Activated CD4-positive, alpha-beta T cell treated with anti-CD3 and anti-CD28 coated beads, Interleukin-2, amount 50 U/mL, for 16 hours (primary cell): Measurements from ENCODE around the gene KRT32.
A peak's percentile ranks its signal among the peaks of the same experiment; 100 is the strongest.

Experiments used
- DNase-seq: peaks from one replicate; pipeline ENCODE4 v3.0.0-alpha.2; 2020

Gene KRT32

GRCh38 chr17:41466988-41467387, at the start of gene KRT32:
KRT32 (minus strand) TSS chr17:41467386; CDS start chr17:41467325, 61 bp downstream.
- DNase-seq: no peak

DNA sequence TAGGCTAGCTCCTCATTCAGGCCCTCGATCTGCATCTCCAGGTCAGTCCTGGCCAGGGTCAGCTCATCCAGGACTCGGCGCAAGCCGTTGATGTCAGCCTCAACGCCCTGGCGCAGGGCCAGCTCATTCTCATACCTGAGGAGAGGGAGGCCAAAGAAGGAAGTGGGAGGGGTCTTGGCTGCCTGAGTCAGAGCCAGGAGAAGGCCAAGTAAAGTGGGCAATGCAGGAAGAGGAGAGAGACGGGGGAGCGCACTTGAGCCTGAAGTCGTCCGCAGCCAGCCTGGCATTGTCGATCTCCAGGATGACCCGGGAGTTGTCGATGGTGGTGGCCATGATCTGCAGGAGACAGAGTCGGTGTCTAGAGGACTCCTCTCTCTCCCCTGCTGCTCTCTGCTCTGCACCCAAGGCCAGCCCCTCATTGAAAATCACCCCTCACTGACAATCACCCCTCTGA, 49.7 kb upstream of the KRT32 start:
- no peak for DNase-seq

DNA sequence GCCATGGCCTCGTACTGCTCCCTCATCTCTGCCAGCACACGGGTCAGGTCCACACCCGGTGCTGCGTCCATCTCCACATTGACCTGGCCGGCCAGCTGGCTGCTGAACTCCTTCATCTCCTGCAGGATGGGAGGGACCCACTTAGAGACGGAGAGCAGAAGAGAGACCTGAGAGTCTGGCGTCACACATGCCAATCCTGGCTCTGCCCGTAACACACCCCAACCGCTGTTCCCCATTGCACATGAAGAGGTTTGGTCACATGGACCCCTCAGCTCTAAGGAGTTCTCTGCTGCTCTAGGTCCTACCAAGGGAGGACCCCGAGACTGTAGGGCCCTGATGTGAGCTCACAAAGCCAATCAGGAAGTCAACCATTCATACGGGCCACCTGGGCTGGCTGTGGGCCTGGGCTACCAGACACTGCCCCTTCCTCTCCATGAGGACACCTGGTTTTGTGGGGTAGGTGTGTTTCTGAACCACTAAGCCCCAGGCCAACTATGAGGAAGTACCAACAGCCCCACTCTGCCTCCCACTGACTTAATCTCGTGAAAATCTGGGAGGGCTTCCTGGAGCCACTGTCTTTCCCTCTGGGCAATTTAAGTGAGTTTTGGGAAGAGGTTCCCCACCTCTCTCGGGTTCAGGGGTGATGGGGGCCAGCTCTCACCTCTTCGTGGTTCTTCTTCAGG, 49.1 kb upstream of the KRT32 start:
- DNase-seq: no peak

DNA sequence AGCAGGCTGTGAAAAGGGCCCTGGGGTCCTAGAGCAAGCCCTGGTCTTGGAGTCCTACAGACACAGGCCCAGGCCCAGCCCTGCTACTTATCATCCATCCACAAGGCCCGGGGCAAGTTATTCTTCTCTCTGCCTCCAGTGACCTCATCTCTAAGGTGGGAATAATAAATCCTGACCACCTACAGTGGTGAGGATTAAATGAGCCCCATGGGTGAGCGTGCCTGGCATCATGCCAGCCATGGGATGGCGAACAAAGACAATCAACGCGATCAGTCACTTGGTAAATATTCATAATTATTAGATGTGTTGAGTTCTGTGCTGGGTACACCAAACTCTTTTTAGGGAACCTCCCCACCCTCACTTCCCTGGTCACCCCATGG, 46.0 kb upstream of the KRT32 start:
- DNase-seq: no peak

DNA sequence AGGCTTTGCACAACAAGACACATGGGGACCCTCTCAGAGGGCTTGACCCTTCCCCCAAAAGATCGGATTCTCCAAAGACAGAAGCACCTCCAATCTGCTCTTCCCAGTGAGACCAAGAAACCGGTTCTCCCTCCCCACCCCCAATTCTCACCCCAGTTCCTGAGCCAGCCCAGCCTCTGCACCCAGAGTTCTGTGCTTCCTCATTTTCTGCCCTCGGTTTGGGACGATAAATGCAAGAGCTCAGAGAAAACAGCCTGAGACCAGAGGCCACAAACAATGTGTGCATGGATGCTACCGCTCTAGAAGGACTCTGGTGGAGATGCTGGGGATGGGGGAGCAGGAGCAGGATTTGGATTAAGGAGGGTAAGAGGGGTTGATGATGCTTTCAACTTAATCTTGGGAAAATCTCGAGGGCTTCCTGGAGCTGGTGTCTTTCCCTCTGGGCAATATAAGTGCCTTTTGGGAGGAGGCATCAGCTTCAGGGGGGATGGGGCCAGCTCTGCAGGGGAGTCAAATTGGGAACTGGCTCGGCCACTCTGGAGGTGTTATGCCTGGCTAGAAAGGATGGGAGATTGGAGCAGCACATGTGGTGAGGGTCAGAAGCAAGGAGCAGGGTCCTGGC, 45.5 kb upstream of the KRT32 start:
- no peak for DNase-seq

DNA sequence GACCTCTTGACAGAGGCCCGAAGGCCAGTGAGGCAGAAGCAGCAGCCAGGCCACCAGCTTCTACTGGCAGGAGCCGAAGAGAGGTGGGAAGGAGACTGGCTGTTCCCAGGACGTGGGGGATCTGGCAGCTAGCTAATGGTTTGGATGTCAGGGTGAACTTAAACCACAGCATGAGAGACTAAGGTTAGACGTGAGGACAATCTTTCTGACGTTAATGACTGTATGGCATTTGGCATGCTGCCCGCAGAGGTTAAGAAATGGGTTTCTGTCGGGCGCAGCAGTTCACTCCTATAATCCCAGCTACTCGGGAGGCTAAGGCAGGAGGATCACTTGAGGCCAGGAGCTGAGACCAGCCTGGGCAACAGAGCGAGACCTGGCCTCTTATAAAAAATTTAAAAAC, 44.5 kb upstream of the KRT32 start:
- no peak for DNase-seq

DNA sequence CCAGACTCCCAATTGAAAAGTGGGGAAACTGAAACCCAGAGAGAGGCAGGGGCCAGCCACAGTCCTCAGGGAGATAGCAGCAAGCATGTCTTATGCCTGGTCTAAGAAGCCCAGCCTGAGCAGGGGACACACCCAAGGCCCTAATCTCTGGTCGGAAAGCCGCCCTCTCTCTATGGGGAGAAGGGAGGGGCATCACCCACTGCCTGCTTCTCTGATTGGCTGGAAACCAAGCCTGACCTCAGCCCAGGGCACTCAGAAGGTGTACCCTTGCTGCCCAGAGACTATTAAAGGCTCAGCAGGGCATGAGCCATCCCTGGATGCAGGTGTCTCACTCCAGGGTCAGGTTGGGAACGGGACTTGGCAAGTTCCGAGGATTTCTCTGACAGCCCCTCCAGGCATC, 43.9 kb upstream of the KRT32 start:
- no peak for DNase-seq

DNA sequence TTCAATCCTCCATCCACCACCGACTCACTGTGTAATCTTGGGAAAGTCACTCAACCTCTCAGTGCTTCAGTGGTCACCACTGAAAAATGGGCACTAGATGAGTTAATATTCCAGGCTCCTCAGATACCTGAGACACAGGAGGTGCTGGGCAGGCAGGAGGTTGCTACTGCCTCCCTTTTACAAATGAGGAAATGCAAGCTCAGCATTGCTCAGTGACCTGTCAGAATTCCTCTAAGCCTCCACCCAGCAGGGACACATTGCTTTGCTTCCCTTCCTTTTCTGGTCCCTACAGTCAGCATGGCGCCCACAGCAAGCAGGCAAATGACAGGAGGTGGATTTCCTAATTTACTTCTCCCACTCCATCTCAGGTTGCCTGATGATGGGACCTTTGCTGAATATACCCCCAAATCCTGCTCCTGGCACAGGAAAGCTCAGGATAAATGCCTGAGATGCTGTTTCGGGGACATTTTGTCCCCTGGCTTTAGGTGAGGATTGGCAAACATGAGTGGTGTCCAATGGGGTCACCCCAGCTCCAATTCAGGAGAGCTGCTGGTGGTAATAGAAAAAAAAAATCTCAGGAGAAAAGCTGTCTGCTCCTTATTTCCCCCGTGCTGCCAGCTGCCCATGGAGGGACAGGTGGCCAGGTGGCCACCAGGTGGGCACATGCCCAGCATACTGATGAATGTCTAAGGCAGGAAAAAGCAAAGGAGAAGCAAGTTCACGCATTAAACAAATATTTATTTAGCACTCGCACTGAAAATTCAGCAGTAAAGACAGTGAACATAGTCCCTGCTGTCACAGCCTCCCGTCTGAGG, 43.3 kb upstream of the KRT32 start:
- no peak for DNase-seq

GRCh38 chr17:41507315-41507880, 40.2 kb upstream of the KRT32 start:
- DNase-seq: no peak

GRCh38 chr17:41505809-41506767, 38.9 kb upstream of the KRT32 start:
- no peak for DNase-seq

GRCh38 chr17:41505007-41505808, 38.0 kb upstream of the KRT32 start, which contains the start of gene KRT13:
KRT13 (minus strand) TSS chr17:41505612; CDS start chr17:41505550, 62 bp downstream.
- no peak for DNase-seq

GRCh38 chr17:41504246-41504977, 37.2 kb upstream of the KRT32 start:
- DNase-seq: no peak

DNA sequence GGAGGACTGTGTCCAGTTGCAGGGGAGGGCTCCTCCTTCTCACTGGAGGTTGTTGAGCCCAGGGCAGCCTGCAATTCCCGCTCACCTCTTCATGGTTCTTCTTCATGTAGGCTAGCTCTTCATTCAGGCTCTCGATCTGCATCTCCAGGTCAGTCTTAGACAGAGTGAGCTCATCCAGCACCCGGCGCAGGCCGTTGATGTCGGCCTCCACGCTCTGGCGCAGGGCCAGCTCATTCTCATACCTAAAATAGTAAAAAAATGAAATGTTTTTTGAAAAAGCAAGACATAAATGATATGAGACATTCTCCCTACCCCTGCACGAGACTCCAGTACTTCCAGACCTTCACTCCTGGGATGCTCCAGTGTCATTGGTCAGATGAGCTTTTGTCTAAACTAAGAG, 36.0 kb upstream of the KRT32 start:
- no peak for DNase-seq

- no peak for DNase-seq
These were observed 33.1 kb upstream of the KRT32 start for GRCh38 chr17:41500131-41500911.

GRCh38 chr17:41499714-41500113, 32.5 kb upstream of the KRT32 start:
- no peak for DNase-seq

DNA sequence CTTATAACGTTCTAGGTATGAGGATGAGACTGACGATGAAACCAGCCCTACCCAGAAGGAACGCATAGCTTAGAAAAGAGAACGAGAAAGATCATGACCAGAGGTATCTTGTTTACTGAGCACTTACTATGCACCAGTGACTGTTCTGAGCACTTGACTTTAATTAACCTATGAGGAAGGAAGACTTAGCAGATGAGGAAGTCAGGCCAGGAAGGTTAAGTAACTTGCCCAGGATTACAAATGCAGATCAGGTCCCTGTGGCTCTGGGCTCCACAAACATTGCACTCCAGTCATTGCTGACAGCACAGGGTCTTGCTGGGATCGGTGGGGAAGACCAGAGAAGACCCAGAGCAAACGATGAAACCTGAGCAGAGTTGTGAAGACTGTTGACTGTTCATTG, 31.1 kb upstream of the KRT32 start:
- DNase-seq: no peak

DNA sequence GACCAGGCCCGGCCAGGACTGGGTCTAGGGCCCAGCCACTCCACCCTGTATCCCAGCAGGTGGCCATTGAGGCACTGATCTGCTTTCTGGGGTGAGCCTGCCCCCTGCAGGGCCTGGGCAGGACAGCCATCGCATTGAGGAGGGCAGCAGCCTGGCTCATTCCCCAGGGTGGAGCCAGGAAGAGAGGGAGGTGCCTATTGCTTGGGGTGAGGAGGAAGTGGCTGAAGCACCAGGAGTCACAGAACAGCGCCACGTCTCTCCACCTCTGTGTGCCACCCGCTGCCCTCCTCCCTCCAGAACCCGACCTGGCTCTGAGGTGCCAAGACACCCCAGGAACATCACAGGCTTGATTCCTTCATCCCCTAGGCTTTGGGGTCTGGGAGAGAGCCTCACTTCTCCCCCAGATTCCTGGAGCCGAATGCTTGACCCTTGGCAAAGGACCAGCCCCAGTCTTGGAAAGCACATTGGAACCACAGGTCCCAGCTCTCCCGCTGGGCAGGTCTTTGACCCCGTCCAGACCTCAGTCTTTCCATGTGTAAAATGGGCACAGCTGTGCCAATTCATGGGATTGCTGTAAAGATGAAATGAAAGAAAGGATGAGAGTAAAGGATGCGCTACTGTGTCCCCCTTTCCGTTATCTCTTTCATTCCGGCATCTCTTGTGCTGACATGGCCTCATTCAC, 29.8 kb upstream of the KRT32 start:
- peak; percentile 81 for DNase-seq

GRCh38 chr17:41494524-41494923, 27.3 kb upstream of the KRT32 start:
- no peak for DNase-seq

- no peak for DNase-seq
These were observed 25.6 kb upstream of the KRT32 start for GRCh38 chr17:41492771-41493170.
